ENCODE measurements around the gene L3MBTL2.
A peak's percentile ranks its signal among the peaks of the same experiment; 100 is the strongest.

Gene L3MBTL2

GRCh38 chr22:41215409-41215808 lies 10.3 kb downstream of the L3MBTL2 start:
- DNase-seq: no peak

GRCh38 chr22:41215926-41216325 lies 10.8 kb downstream of the L3MBTL2 start:
- no peak for DNase-seq

GRCh38 chr22:41216984-41217383 lies 11.9 kb downstream of the L3MBTL2 start:
- DNase-seq: no peak

GRCh38 chr22:41217553-41218157 lies 12.5 kb downstream of the L3MBTL2 start:
- no peak for DNase-seq

- DNase-seq: no peak
Observed at GRCh38 chr22:41222846-41223507, 17.9 kb downstream of the L3MBTL2 start.

- DNase-seq: no peak
Observed at GRCh38 chr22:41223535-41223934, 18.4 kb downstream of the L3MBTL2 start.

- DNase-seq: no peak
Observed at GRCh38 chr22:41226723-41227655, 21.9 kb downstream of the L3MBTL2 start.

GRCh38 chr22:41229215-41229614 lies 24.1 kb downstream of the L3MBTL2 start:
- DNase-seq: no peak

GRCh38 chr22:41229730-41230400 lies 24.8 kb downstream of the L3MBTL2 start:
- no peak for DNase-seq

- DNase-seq: no peak
Observed at GRCh38 chr22:41230401-41230785, 25.3 kb downstream of the L3MBTL2 start.

- DNase-seq: no peak
Observed at GRCh38 chr22:41231369-41231768, 26.3 kb downstream of the L3MBTL2 start.

- DNase-seq: no peak
Observed at GRCh38 chr22:41234815-41235695, 29.9 kb downstream of the L3MBTL2 start.

GRCh38 chr22:41237036-41237706 lies 32.1 kb downstream of the L3MBTL2 start:
- no peak for DNase-seq

- DNase-seq: peak in 1 of 2 experiments; percentile 4
Observed at GRCh38 chr22:41237707-41238569, 32.8 kb downstream of the L3MBTL2 start.

GRCh38 chr22:41238570-41239442 lies 33.7 kb downstream of the L3MBTL2 start:
- no peak for DNase-seq

GRCh38 chr22:41239443-41240128 lies 34.5 kb downstream of the L3MBTL2 start:
- DNase-seq: no peak

- no peak for DNase-seq
Observed at GRCh38 chr22:41240377-41241132, 35.4 kb downstream of the L3MBTL2 start, which contains the start of gene CHADL. TSS of gene CHADL (minus strand) at chr22:41240931. CDS start at chr22:41240881, 50 bp downstream.

GRCh38 chr22:41241133-41241676 lies 36.1 kb downstream of the L3MBTL2 start:
- no peak for DNase-seq
